NOMO-1 (cell line): Measurements from ENCODE around the gene ZNF701.

Experiments used
- DNase-seq, 2 experiments: peaks; one replicate each; lab custom pipeline; 2025; ENCODE audit not compliant: unreplicated experiment in 2 of 2; lab: John Stamatoyannopoulos, UW

ZNF701 gene

GRCh38 chr19:52635786-52636570, 65.9 kb downstream of the ZNF701 start:
- DNase-seq, result no peak
